Hair follicle dermal papilla cell (primary cell): ENCODE measurements around the gene SEC31A. TPM values are rescaled to one million over a fixed set of nuclear protein-coding genes. Genes with fewer than 3 reads are reported as not detected.

Experiments
- total RNA-seq: library from RNA; depleted of rRNA; stranded (reverse); fragments of >200 nt; gene quantifications from 2 replicates; pipeline ENCODE4 v1.2.3, GENCODE V29; 2012

Gene SEC31A
- 560 and 634 TPM in 2 replicates for total RNA-seq

GRCh38 chr4:82890901-82891706 is at the start of gene SEC31A:
SEC31A (minus strand) TSS chr4:82891153; CDS start chr4:82881936, 9,217 bp downstream.

GRCh38 chr4:82900411-82901182 is 9.6 kb upstream of the SEC31A start, which contains the start of gene THAP9:
THAP9 (plus strand) TSS chr4:82900735; CDS start chr4:82900803, 68 bp downstream.

GRCh38 chr4:82798168-82799005 is 92.6 kb downstream of the SEC31A start, which contains the start of gene SCD5:
SCD5 (minus strand) TSS chr4:82798796; CDS start chr4:82798537, 259 bp downstream.

Other genes with a start within 250 kb of the SEC31A start
- 48.7 and 68.0 TPM in 2 replicates for gene SCD5, start 92.4 kb downstream of the SEC31A start, total RNA-seq
- 5.0 and 5.7 TPM in 2 replicates for gene THAP9, start 9.6 kb upstream of the SEC31A start, total RNA-seq
- 11.5 and 13.5 TPM in 2 replicates for gene LIN54, start 119.7 kb upstream of the SEC31A start, total RNA-seq
- 57.0 and 61.2 TPM in 2 replicates for gene COPS4, start 144.0 kb upstream of the SEC31A start, total RNA-seq
- 0.12 and 1.1 TPM in 2 replicates for gene PLAC8, start 223.6 kb upstream of the SEC31A start, total RNA-seq